NT2/D1 (cell line): ENCODE data around the gene FMNL2.

ENCODE experiments used
- DNase-seq: peaks from one replicate; pipeline ENCODE4 v3.0.0-alpha.2; 2011; ENCODE audit warnings: low read depth, low spot score
- H3K27me3 ChIP-seq: 2 replicates; pipeline ENCODE4 v1.6.0; 2011; ENCODE audit warnings: mild to moderate bottlenecking; ENCODE audit not compliant: insufficient read length, insufficient read depth
- H3K36me3 ChIP-seq: 2 replicates; pipeline ENCODE4 v1.6.1; 2011; ENCODE audit warnings: mild to moderate bottlenecking, low read length, mixed read lengths; ENCODE audit not compliant: insufficient read depth, insufficient read length
- H3K4me1 ChIP-seq: 2 replicates; pipeline ENCODE4 v1.5.1; 2011; ENCODE audit not compliant: insufficient read depth, insufficient read length
- H3K4me3 ChIP-seq: 2 replicates; pipeline ENCODE4 v1.5.1; 2011; ENCODE audit warnings: low read depth; ENCODE audit not compliant: insufficient read length
- H3K9ac ChIP-seq: 2 replicates; pipeline ENCODE4 v1.6.0; 2011; ENCODE audit warnings: low read depth; ENCODE audit not compliant: insufficient read length
- H3K9me3 ChIP-seq: 2 replicates; pipeline ENCODE4 v1.5.1; 2011; ENCODE audit warnings: mild to moderate bottlenecking, low read length; ENCODE audit not compliant: insufficient read depth
- SUZ12 ChIP-seq: IDR thresholded peaks from 2 replicates; pipeline ENCODE4 v1.6.1; 2011; ENCODE audit not compliant: insufficient read length, insufficient read depth; ENCODE audit errors: extremely low read depth
- YY1 ChIP-seq: IDR thresholded peaks from 2 replicates; pipeline ENCODE4 v1.6.1; 2011; ENCODE audit not compliant: insufficient read length, insufficient read depth
- ZNF274 ChIP-seq: IDR thresholded peaks from 2 replicates; pipeline ENCODE4 v1.6.1; 2011; ENCODE audit warnings: mild to moderate bottlenecking, low read depth, low read length

FMNL2 gene

DNA sequence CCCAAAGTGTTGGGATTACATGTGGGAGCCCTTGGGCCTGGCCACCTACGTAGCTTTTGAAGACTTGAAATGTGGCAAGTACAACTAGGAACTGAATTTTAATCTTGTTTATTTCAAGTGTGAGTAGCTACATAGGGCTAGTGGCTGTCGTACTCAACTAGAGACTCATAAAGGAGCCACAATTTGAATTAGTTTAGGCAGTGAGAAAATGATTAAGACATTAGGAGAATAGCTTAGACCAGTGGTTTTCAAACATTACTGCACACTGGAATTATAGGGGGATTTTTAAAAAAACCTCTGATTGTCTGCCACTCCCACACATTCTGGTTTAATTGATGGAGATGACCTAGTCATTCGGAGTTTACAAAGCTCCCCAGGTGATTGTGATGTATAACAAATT is 127.1 kb downstream of the FMNL2 start:
- TF ChIP-seq SUZ12 (no peak), ZNF274 (no peak), YY1 (no peak)

DNA sequence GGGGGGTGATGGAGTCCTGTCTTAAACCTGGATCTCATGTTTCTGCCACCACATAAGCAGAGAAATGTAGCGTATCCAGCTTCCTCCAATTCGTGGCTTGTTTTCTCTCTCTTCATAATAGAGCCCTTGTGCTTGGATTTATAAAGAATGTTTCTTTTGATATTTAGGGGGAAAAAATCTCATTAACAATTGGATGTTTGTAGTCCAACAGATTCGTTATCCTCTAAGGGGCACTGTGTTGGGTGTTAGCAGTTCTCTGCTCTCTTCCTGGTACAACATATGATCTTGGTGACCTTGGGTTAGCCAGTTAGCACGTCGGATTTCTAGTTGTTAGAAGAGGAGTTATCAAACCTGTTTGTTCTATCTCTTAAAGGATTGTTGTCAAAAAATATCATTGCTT is 127.8 kb downstream of the FMNL2 start:
- H3K36me3 ChIP-seq, result no peaks in the 10 kb centered on the region
- H3K27me3 ChIP-seq, result no peaks in the 10 kb centered on the region
- no peak for DNase-seq
- H3K9me3 ChIP-seq, result no peaks in the 10 kb centered on the region
- no peak overlapping the region for H3K9ac ChIP-seq
- no peak for TF ChIP-seq YY1
- TF ChIP-seq ZNF274, result no peak
- no peak for TF ChIP-seq SUZ12
- no peak overlapping the region for H3K4me3 ChIP-seq
- H3K4me1 ChIP-seq, result no peaks in the 10 kb centered on the region

More for the DNA sequence above, 127.1 kb downstream of the FMNL2 start:
- H3K4me3 ChIP-seq, result no peak overlapping the region
- no peaks in the 10 kb centered on the region for H3K36me3 ChIP-seq
- no peaks in the 10 kb centered on the region for H3K9me3 ChIP-seq
- no peak for DNase-seq
- H3K27me3 ChIP-seq, result no peaks in the 10 kb centered on the region
- no peaks in the 10 kb centered on the region for H3K4me1 ChIP-seq
- no peak overlapping the region for H3K9ac ChIP-seq

DNA sequence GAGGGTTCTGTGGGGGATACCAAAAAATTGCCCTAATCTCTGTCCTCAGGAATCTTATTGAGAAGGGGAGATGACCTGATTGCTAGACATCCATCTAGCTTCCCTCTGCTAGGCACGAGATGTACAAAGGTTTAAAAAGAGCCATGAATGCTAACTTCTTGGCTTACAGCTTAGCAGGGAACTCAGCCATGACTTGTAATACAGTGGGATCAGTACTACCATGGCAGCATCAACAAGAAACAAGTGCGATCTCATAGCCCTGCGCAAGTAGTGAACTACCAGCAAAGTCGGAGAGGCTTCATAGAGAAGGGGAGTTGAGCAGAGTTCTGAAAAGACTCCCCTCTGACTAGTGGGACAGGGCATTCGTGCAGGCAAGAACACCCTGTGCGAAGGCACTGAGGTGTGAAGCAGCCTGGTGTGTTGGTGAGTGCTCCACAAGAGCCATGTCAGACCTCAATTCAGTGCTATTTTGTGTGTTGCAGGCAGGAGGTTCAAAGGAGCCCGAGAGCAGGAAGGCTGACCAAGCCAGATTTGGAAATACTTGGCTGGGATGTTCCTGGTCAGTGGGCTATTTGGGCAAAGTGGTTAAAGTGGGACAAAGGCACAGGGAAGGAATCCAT is 130.0 kb downstream of the FMNL2 start:
- no peaks in the 10 kb centered on the region for H3K9me3 ChIP-seq
- TF ChIP-seq ZNF274, result no peak
- TF ChIP-seq YY1, result no peak
- TF ChIP-seq SUZ12, result no peak
- H3K4me3 ChIP-seq, result no peak overlapping the region
- no peak overlapping the region for H3K9ac ChIP-seq
- no peaks in the 10 kb centered on the region for H3K27me3 ChIP-seq
- no peaks in the 10 kb centered on the region for H3K4me1 ChIP-seq
- no peak for DNase-seq
- H3K36me3 ChIP-seq, result no peaks in the 10 kb centered on the region

DNA sequence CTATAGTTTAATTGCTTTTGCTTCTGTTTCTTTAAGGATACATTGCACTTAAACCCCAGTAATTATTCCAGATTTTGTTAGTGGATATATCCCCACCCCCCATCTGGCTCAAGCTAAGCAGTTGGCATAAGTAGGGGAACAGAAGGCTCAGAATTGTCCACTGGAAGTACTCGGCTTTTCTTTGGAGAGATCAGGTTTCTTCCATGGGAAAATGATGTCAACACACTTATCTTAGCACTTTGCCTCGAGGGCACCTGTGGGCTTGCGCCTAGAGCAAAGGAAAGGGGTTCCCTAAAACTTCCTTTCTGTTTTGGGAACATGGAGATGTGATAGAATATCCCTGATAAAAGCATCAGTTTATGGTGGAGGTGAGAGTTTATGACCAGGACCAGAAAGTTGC is 130.6 kb downstream of the FMNL2 start:
- Histone ChIP-seq H3K9me3 (no peaks in the 10 kb centered on the region), H3K9ac (no peak overlapping the region), H3K4me3 (no peak overlapping the region), H3K4me1 (no peaks in the 10 kb centered on the region), H3K36me3 (no peaks in the 10 kb centered on the region), H3K27me3 (no peaks in the 10 kb centered on the region)
- no peak for DNase-seq
- TF ChIP-seq SUZ12 (no peak), ZNF274 (no peak), YY1 (no peak)

DNA sequence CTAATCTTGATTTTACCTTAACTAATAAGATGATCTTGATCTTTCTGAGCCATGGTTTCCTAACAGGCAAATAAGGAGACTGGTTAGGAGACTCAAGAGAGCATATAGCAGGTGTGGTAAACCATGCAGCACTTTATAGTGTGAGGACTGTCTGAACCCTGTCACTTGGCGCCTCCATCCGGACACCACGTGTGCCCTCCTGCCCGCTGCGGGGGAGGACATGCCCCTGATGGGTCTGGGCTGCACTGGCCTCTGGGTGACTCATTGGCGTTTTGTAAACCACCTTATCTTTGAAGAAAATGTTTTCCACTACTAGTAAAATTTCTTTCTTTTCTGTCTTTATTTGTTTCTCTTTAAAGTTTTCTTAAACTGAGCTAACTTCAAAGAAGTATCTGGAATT is 131.1 kb downstream of the FMNL2 start:
- no peak for DNase-seq
- H3K27me3 ChIP-seq, result no peaks in the 10 kb centered on the region
- H3K9me3 ChIP-seq, result no peaks in the 10 kb centered on the region
- no peaks in the 10 kb centered on the region for H3K36me3 ChIP-seq
- no peaks in the 10 kb centered on the region for H3K4me1 ChIP-seq
- H3K4me3 ChIP-seq, result no peak overlapping the region
- TF ChIP-seq YY1 (no peak), SUZ12 (no peak), ZNF274 (no peak)
- H3K9ac ChIP-seq, result no peak overlapping the region

DNA sequence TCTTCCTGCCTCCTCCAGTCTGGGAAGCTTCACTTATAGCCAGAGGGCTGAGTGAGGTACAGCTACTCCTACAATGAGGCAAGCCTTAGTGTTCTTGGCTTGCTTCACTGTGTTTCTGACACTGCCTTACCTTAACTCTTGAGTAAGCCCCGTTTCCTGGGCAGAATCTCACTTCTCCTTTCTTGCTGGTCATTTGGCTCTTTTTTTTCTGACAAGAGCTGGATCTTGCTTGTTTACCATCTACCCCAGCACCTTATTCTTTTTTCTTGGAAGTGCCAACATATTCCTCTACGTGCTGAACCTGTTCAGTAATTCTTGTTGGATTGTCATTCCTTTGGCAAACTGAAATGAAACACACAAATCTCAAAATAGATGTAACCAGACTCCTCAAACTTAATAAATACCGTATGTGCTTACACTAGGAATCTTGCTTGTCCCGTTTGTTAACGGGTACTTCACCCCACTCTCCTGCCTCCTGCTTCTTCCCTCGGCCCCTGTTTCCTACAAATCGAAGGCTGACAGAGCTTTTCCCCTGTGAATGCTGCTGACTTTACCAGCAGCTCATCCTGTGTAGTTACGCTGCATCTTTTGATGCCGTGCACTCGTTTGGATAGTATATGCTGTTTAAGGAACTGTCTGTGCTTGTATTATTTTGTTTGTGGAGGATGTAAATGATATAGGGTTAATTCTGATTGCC is 132.2 kb downstream of the FMNL2 start:
- Histone ChIP-seq H3K9me3 (no peaks in the 10 kb centered on the region), H3K4me1 (no peaks in the 10 kb centered on the region), H3K27me3 (no peaks in the 10 kb centered on the region), H3K36me3 (no peaks in the 10 kb centered on the region), H3K9ac (no peak overlapping the region), H3K4me3 (no peak overlapping the region)
- no peak for DNase-seq
- no peak for TF ChIP-seq ZNF274

DNA sequence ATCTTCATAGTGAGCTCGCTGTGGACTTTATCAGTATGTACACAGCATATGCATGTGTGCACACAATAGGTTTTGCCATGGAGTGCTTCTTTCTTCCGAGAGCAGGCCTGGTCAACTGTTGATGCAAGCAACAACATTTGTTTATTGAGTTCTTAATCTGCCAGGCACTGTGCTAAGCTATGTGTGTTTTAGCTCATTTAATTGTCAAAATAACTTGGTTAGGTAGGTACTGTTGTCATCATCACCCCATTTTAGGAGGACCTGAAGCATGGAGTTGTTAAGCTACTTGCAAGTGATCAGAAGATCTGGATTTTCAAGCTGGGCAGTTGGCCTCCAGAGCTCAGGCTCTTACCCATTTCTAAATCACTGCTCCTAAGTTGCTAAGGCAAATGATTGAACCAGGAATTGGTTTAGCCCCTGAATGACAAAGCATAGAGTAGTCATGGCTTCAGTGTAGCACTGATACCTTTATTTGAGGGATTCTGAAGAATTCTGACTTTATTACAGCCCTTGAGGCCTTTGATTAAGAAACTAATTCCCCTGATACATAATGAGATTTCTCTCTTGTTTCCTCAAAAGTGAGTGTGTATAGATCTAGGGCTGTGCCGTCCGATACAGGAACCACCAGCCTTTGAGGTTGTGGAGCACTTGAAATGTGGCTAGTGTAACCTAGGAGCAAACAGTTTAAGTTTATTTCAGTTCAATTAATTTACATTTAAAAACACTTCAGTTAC is 132.9 kb downstream of the FMNL2 start:
- no peaks in the 10 kb centered on the region for H3K36me3 ChIP-seq
- H3K9ac ChIP-seq, result no peak overlapping the region
- H3K4me1 ChIP-seq, result no peaks in the 10 kb centered on the region
- TF ChIP-seq YY1 (no peak), SUZ12 (no peak)
- no peak for DNase-seq
- no peaks in the 10 kb centered on the region for H3K27me3 ChIP-seq
- H3K4me3 ChIP-seq, result no peak overlapping the region
- no peaks in the 10 kb centered on the region for H3K9me3 ChIP-seq
